ENCODE results near the gene PLEKHD1.
"Not testable (repeated sequence)": the region's sequence is repeated elsewhere in the genome, so short reads cannot be mapped to it uniquely, and the experiment has no call there.

The PLEKHD1 gene

GRCh38 chr14:69483765-69484443 lies 624 bp upstream of the PLEKHD1 start:
- FAIRE-seq, result no peak

- no peak for FAIRE-seq
Observed at GRCh38 chr14:69485315-69485660, 760 bp downstream of the PLEKHD1 start.

GRCh38 chr14:69485701-69486100 lies 1.2 kb downstream of the PLEKHD1 start:
- no peak for FAIRE-seq

GRCh38 chr14:69487226-69487625 lies 2.7 kb downstream of the PLEKHD1 start:
- FAIRE-seq, result no peak

- no peak for FAIRE-seq
Observed at GRCh38 chr14:69487771-69488170, 3.2 kb downstream of the PLEKHD1 start.

GRCh38 chr14:69489495-69489894 lies 5.0 kb downstream of the PLEKHD1 start:
- no peak for FAIRE-seq

- FAIRE-seq, result no peak
Observed at GRCh38 chr14:69490219-69490918, 5.8 kb downstream of the PLEKHD1 start.

- FAIRE-seq, result no peak
Observed at GRCh38 chr14:69491193-69491592, 6.7 kb downstream of the PLEKHD1 start.

GRCh38 chr14:69493038-69493437 lies 8.5 kb downstream of the PLEKHD1 start:
- no peak for FAIRE-seq

GRCh38 chr14:69493791-69494190 lies 9.3 kb downstream of the PLEKHD1 start:
- FAIRE-seq, result no peak

GRCh38 chr14:69495341-69495921 lies 10.9 kb downstream of the PLEKHD1 start:
- no peak for FAIRE-seq

- not testable (repeated sequence) for FAIRE-seq
Observed at GRCh38 chr14:69497866-69498265, 13.3 kb downstream of the PLEKHD1 start.

- not testable (repeated sequence) for FAIRE-seq
Observed at GRCh38 chr14:69498286-69498685, 13.8 kb downstream of the PLEKHD1 start.

GRCh38 chr14:69499436-69499835 lies 14.9 kb downstream of the PLEKHD1 start:
- FAIRE-seq, result no peak

GRCh38 chr14:69500096-69500495 lies 15.6 kb downstream of the PLEKHD1 start:
- FAIRE-seq, result no peak

GRCh38 chr14:69500736-69501135 lies 16.2 kb downstream of the PLEKHD1 start:
- no peak for FAIRE-seq

GRCh38 chr14:69501423-69501838 lies 16.9 kb downstream of the PLEKHD1 start:
- FAIRE-seq, result no peak

- no peak for FAIRE-seq
Observed at GRCh38 chr14:69504775-69505174, 20.2 kb downstream of the PLEKHD1 start.

GRCh38 chr14:69505338-69506240 lies 21.1 kb downstream of the PLEKHD1 start:
- no peak for FAIRE-seq

- FAIRE-seq, result no peak
Observed at GRCh38 chr14:69506241-69506595, 21.7 kb downstream of the PLEKHD1 start.

- no peak for FAIRE-seq
Observed at GRCh38 chr14:69518289-69519101, 34.0 kb downstream of the PLEKHD1 start.

All from islet of Langerhans (tissue), 1 donor.